ENCODE measurements around the gene C17orf50.

Gene C17orf50

DNA sequence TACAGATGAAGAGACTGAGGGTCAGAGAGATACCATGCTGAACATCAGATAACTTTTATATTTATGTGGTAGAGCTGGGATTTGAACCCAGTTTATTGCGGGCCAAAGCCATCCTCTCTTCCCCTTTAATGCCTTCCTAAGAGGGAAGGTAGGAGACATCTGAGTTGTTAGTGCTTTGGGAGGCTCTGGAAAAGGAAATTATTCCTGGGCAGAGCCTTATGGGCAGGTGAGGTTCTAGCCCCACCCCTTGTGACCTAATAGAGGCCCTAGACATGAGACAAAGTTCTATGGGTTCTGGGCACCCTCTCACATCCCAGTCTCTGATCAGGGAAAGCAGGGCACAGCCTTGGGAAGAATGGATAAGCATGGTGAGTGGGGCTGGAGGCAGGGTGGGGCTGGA, at the start of gene C17orf50:
TSS of gene C17orf50 (plus strand) at position 301 of the 400 bp plus-strand sequence. CDS start at position 356, 55 bp downstream.
- no peak for DNase-seq

DNA sequence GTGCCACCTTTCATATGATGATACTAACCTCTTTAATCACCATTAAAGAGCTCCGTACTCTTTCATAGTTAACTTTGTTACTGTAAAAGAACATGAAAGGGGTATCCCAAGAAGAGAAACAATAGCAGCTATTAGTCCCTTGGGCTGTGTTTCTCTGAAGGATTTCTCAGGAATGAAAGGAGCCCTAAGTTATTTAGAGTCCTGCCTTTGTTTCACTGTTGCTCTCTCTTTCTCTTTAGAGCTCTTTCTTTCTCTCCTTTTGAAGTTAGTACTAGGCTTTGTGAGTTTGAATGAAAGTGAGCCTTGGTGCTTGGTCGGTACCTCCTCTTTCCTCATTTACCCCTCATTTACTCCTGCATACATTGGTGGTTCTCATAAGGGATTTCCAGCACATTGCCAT, 49.7 kb upstream of the C17orf50 start:
- DNase-seq: no peak

DNA sequence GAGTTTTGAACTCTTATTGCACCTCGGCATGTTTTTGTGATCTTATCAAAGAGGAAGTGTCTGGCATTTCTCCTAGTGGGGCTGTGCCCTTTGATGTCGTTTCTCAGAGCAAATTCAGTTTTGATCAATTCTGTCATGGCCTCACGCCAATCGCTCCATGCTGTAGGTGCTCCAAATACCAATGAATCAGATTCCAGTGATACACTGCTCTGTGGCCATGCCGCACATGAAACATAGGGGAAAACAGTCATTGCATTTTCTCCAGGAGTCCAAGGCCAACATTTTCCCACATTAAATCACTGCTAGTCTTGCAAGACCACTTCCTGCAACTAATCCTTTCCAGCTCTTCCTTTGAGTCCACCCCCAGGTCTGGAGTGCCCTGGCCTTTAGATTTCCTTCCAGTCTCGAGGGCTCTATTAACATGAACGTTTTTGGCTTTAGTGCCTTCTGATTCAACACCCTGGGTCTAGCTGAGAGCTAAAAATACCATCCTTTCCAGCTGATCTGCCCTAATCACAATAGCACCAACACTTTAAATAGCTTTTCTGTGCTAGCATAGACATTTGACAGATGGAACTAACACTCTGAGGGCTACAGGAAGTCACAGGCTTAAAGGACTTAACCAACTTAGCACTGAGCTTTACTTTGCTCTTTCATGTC, 47.5 kb upstream of the C17orf50 start:
- no peak for DNase-seq

DNA sequence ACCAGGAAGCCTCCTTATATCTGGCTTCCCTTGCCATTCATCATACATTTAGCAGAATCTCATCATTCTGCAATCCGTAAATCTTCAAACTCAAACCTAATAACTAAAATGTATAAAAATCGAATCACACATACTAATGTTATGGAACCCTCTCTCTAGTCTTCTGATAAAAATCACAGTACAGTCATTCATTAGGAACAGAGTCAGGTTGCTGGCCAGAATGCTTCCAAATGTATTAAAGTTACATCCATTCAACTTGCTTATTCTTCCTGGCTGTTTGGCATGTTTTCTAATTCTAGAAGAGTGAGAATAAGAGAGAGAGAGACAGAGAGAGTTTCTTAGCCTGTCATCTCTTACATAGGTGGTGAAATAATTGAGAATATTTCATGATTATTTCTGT, 45.7 kb upstream of the C17orf50 start:
- no peak for DNase-seq

DNA sequence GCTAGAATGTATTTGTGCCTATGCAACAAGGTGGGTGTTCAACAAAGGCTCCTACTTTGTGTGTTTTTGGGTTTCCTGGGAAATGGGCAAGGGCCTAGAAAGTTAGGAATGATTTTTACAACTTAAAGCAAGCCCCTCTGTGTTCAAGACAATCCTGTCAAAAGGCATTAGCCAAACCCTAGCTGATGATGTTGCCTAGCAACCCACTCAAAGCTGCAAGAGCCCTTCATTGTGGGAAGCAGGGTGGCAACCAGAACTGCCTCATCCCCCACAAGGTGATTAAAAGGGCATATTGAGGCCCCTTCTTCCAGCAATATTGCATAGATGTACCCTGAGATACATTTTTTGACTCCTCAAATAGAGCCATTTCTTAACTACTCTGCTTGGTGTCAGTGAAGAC, 45.3 kb upstream of the C17orf50 start:
- no peak for DNase-seq

DNA sequence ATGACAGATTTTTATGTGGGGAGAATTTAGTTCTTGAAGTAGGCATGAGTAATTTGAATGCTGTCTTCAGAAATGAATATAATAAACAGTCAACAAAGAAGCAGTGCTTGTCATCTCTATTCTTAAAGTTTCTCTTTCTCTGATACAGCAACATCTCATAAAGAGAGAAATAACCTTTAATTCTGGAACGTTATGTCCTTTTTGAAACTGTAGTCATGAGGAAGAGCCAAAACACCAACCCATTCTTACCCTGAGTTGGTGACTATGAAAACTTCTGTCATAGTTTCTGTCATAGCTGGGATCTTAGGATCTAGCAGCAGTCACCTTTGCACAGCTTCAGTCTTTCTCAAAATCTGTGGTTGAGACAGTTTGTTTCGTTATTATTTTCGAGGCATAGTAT, 44.5 kb upstream of the C17orf50 start:
- DNase-seq: no peak

GRCh38 chr17:35716897-35717465, 43.7 kb upstream of the C17orf50 start:
- DNase-seq: no peak

GRCh38 chr17:35717475-35717874, 43.2 kb upstream of the C17orf50 start:
- DNase-seq: no peak

DNA sequence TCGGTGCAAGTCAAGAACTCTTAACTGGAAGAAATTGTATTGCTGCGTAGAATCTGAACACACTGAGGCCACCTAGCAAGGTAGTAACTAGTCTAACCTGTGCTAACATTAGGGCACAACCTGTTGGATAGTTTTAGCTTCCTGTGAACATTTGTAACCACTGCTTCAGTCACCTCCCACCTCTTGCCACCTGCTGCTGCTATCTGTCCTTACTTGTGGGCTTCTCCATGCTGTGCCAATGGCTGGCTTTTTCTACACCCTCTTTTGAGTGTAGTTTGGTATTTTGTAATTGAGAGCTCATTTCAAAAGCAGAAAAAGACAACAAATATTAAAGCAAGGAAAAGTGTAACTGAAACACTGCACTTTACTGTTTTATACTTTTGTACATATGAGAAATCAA, 37.0 kb upstream of the C17orf50 start:
- DNase-seq: no peak

DNA sequence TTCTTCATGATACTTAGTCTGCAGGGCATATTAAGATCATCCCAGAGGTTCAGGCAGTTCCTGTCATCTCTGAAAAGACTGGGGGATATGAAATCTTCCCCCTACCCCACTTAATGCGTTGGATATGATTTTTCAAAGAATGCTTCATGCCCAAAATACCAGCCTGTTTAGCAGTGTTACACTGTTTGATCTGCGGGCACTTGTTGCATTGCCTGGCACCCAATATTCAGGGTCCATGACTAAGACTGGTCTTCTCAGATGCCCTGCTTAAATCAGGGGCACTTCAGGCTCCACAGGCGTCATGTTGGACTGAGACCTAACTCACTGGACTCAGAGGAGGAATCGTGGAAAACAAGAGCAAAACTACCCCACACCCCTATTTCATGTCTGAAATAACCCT, 35.6 kb upstream of the C17orf50 start:
- DNase-seq: no peak

DNA sequence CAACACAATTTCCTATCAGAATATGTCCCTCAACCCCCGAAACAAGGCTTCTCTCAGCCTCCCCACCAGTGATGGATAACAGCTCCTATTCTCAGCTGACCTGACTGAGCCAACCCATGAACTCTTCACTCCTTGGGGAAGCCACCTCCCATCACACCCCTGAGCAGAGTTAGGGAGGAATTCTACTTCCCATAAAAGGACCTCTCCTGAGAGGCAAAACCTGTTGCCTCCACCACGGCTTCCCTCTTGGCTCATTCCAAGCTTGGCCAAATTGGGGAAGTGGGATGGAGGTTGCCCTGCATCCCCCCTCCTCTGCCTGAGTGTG, 34.9 kb upstream of the C17orf50 start:
- no peak for DNase-seq

- DNase-seq: peak; percentile 31
Measured at GRCh38 chr17:35726127-35726952, 34.3 kb upstream of the C17orf50 start.

- no peak for DNase-seq
Measured at GRCh38 chr17:35726953-35727460, 33.7 kb upstream of the C17orf50 start.

- DNase-seq: no peak
Measured at GRCh38 chr17:35727635-35728034, 33.1 kb upstream of the C17orf50 start.

DNA sequence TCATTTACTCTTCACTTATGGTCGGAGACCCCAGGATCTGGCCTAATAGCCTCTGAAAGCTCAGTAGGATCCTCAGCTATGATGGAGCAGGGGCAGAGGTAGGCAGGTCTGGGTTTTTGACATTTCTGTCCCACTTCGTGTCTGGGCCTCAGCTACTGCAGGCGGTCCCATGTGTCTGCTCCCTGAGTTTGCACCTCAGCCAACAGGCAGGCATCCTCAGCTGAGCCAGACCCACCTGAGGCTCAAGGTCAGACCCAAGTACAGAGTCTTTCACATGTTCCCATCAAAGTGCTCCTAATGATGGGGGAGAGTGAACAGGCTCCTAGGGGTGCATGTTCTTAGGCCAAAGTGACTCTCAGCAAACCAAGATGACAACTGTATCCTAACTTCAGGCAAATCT, 32.1 kb upstream of the C17orf50 start:
- DNase-seq: no peak

DNA sequence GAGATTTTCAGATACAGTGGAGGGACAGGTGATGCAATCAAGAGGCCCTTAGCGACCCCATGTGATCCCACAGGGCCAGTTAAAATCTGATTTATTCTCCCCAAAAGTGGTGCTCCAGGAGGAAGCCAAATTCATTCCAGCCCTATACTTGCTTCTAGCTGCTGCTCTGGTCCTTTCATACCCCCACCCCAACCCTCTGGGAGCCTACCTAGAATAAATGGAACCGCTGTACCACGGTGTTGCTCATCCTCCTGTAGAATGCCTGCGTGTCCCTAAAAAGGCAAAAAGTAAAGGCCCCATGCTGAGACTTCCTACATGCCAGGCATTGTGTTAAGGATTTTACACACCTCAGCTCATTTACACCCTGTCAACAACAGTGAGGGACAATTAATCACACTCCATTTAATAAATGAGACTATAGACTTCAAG, 31.3 kb upstream of the C17orf50 start:
- DNase-seq: no peak

- DNase-seq: no peak
Measured at GRCh38 chr17:35730400-35731005, 30.2 kb upstream of the C17orf50 start.

GRCh38 chr17:35731239-35731916, 29.3 kb upstream of the C17orf50 start, which contains the start of gene RASL10B:
TSS of gene RASL10B (plus strand) at chr17:35731639. CDS start at chr17:35735185, 3,546 bp downstream.
- DNase-seq: no peak

DNA sequence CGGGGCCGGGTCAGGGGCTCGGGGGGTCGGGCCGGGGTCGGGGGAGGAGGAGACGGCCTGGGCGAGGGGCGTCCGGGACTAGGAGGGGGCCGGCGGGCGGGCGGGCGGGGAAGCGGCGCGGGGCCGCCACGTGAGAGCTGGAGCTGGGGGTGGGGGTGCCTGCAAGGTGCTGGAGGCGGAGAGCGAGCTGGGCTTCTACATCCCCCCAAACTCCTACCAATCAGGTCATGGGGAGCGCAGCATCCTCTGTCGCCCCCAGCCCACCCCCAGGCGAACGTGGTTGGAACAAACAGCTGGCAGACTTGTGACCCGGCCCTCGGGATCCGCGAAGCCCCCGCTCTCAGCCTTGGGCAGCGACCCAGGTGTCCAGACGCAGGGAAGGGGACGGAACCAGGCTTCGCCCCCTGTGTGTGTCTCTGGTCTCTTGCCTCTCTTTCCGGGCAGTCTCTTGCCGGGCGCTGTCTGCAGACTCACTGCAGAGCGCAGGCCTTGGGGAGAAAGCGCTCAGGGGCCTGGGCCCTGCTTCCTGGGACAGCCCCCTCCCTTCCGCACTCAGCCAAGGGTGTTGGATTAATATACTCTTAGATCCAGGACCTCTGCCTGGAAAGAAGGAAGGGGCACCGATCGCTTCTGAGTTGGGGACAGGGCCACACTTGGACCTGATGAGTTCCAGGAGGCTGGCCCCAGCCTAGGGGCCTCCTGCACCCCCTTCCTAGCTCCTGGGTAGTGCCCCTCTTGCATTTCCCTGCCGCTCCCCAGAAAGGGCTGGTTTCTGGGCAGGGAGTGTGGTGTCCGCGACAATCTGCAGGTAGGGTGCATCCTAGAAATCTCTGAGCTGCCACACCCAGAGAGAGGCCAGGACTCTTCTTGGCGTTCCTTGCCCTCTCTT, 28.5 kb upstream of the C17orf50 start:
- DNase-seq: no peak

- no peak for DNase-seq
Measured at GRCh38 chr17:35732806-35733136, 27.9 kb upstream of the C17orf50 start.

- DNase-seq: no peak
Measured at GRCh38 chr17:35733366-35733765, 27.3 kb upstream of the C17orf50 start.

- no peak for DNase-seq
Measured at GRCh38 chr17:35734396-35734795, 26.3 kb upstream of the C17orf50 start.

Measured in NCI-H345 (cell line).